ENCODE data around the gene FAM229A. TPM values are rescaled to one million over a fixed set of nuclear protein-coding genes. Genes with fewer than 3 reads are reported as not detected.

FAM229A gene
- total and polyA plus RNA-seq, 9 of the 15 experiments (the other 6 are each of a cell fraction or from before 2014, with no cell fraction given): 0.04 to 21.6 (median 7.4) TPM

GRCh38 chr1:32332290-32333079 lies 29.8 kb downstream of the FAM229A start:
- BruUV-seq (replicated peaks): no TSS peak
- in situ Hi-C loops (cut with MboI): no loop called here
- H3K9me3 ChIP-seq (replicated peaks; ENCODE audit: control insufficient read depth, insufficient read depth, low read depth, low read length): no peaks in the 10 kb centered on the region
- ATAC-seq (0 out of 3 replicates have a peak, but pooled peaks have one; percentile 0), FAIRE-seq (no peak), DNase-seq (ENCODE audit: extremely low read depth in 1 of 4, low spot score in 3 of 4) (no peak)
- intact Hi-C loops (cut with micrococcal nuclease): no loop called here
- no peaks in the 10 kb centered on the region for H3K27me3 ChIP-seq (ENCODE audit: control insufficient read depth in 2 of 2, insufficient read depth in 2 of 2, low read length in 2 of 2)
- H3K4me1 ChIP-seq (replicated peaks in 1 of 2; ENCODE audit: control insufficient read depth in 2 of 2, insufficient read depth in 2 of 2, low read length in 2 of 2): peaks cover 20 to 31% of the 10 kb centered on the region in 2 experiments
- POLR2A ChIA-PET: interaction anchor here (0.6 to 5.9 kb wide), 23 partner anchors 9 to 188 kb away, joined by 3 to 75 read pairs (median 4); partner anchors contain the start of genes BSDC1, CCDC28B and HDAC1
- WGBS (ENCODE audit: insufficient coverage, low coverage, missing lambda C conversion rate): 95% methylated on average over 2 of the region's 3 CpGs
- H2AFZ ChIP-seq (ENCODE audit: low read depth, low read length): no peak overlapping the region
- H3K4me2 ChIP-seq (ENCODE audit: insufficient read depth, low read length): no peak overlapping the region
- H3K27ac ChIP-seq (ENCODE audit: extremely low read depth, low read depth, low read length): no peak overlapping the region
- peaks cover 27% of the 10 kb centered on the region for H3K79me2 ChIP-seq (ENCODE audit: control insufficient read depth, insufficient read depth, low read length)
- no peak overlapping the region for H3K4me3 ChIP-seq
- H3K9ac ChIP-seq (ENCODE audit: insufficient read depth in 1 of 2, low read depth in 2 of 2, low read length in 2 of 2): peak overlapping the region in 1 of 2 experiments; percentile 53; a peak in 2 of 4 replicates
- CTCF ChIA-PET (ENCODE audit: low intra/inter-chr PET ratio): no interaction called here
- H3K9me1 ChIP-seq (ENCODE audit: control insufficient read depth, insufficient read depth, low read length): peaks cover 6% of the 10 kb centered on the region
- peaks cover 17% of the 10 kb centered on the region; the same call in 1 of the 2 replicates for H4K20me1 ChIP-seq (replicated peaks; ENCODE audit: control insufficient read depth, insufficient read depth, low read length)
- peaks cover 74% of the 10 kb centered on the region for H3K36me3 ChIP-seq (ENCODE audit: control insufficient read depth, insufficient read depth, low read length)
- TF ChIP-seq NKRF (IDR thresholded peaks at IDR 0.05; ENCODE audit: borderline replicate concordance) (no peak), ARID1B (IDR thresholded peaks at IDR 0.05) (no peak), POLR2AphosphoS2 (IDR thresholded peaks at IDR 0.05; ENCODE audit: low read length) (0 out of 2 replicates have a peak, but pooled peaks have one; percentile 63), SIRT6 (IDR thresholded peaks at IDR 0.05; ENCODE audit: low read depth, low read length) (peak; percentile 81), FOXK1 (CRISPR knock-in tag; IDR thresholded peaks at IDR 0.05; ENCODE audit: borderline replicate concordance) (no peak), PCBP1 (IDR thresholded peaks at IDR 0.05; ENCODE audit: low read depth, low read length, poor library complexity, severe bottlenecking) (no peak), RBM14 (IDR thresholded peaks at IDR 0.05; ENCODE audit: borderline replicate concordance, insufficient read depth, low read depth, low read length) (no peak), POLR2AphosphoS5 (IDR thresholded peaks at IDR 0.05; ENCODE audit: control insufficient read depth, insufficient read depth, low read depth, low read length) (peak; percentile 51; the same call in 1 of the 2 replicates), NR4A1 (CRISPR knock-in tag; IDR thresholded peaks at IDR 0.05) (no peak), NR4A1 (tag; IDR thresholded peaks at IDR 0.05) (no peak), KLF1 (tag; IDR thresholded peaks at IDR 0.05) (no peak), POLR2G (IDR thresholded peaks at IDR 0.05; ENCODE audit: low read depth, low read length) (peak; percentile 43; the same call in 1 of the 2 replicates), PML (IDR thresholded peaks at IDR 0.05; ENCODE audit: low read length) (peak; percentile 11; the same call in 1 of the 2 replicates), ZC3H4 (CRISPR knock-in tag; IDR thresholded peaks at IDR 0.05; ENCODE audit: borderline replicate concordance) (no peak), PHF20 (IDR thresholded peaks at IDR 0.05; ENCODE audit: partially characterized antibody) (no peak), DIDO1 (tag; IDR thresholded peaks at IDR 0.05; ENCODE audit: low read depth) (no peak), SUPT5H (IDR thresholded peaks at IDR 0.05) (peak; percentile 55; the same call in 1 of the 2 replicates), RAD21 (CRISPR knock-in tag; conservative IDR thresholded peaks at IDR 0.05 in 1 of 2, IDR thresholded peaks at IDR 0.05 in 1 of 2) (no peak), POLR2A (conservative IDR thresholded peaks at IDR 0.05) (peak; percentile 65), GABPB1 (CRISPR knock-in tag; IDR thresholded peaks at IDR 0.05) (no peak), BMI1 (IDR thresholded peaks at IDR 0.05; ENCODE audit: low read length) (no peak), CREB1 (IDR thresholded peaks at IDR 0.05) (no peak), CREB1 (CRISPR knock-in tag; IDR thresholded peaks at IDR 0.05) (no peak)

All from K562 (cell line).